Dermis blood vessel endothelial cell (primary cell): ENCODE data around the gene TMEM86B. TPM values are rescaled to one million over a fixed set of nuclear protein-coding genes. Genes with fewer than 3 reads are reported as not detected.

Experiments used
- DNase-seq: peaks from one replicate; pipeline ENCODE4 v3.0.0; 2010
- total RNA-seq: library from RNA; depleted of rRNA; stranded (reverse); fragments of >200 nt; gene quantifications from 2 replicates; pipeline ENCODE4 v1.2.3, GENCODE V29; 2014

TMEM86B gene
- total RNA-seq, 1 donor from 2014 or later = 1.0 TPM

DNA sequence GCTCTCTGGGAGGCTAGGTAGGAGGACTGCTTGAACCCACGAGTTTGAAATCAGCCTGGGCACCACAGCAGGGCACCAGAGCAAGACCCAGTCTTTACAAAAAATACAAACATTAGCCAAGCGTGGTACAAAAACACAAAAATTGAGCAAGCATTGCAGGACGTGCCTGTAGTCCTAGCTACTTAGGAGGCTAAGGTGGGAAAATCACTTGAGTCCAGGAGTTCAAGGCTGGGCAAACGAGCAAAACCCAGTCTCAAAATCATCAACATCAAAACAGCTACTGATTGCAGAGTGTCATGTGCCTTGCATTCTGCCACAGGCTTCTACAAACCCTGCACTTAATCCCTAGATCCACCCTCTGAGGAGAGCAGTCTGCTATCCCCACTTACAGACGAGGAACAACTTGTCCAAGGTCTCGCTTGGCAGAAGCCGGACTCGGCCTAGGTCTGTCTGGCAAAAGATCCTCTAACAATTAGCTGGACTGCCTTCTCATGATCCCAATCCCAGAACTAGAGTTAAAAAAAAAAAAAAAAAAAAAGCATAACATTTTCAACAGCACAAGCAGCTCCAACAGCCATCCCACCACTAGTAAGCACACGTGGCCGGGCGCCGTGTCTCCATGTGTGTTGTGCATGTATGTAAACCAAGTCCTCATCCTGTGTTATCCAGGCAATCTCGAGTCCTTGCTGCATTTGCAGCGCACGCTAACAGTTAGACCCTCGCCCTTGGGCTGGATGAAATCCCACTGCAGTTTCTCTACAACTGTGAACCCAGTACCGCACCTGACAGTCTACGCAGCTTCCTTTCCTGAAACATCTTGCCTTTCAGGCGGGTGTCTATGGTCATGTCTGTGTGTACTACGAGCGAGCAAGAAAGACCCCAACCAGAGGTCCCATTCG is 28.2 kb upstream of the TMEM86B start:
- DNase-seq = peak; percentile 11

- DNase-seq = peak; percentile 9
These were observed 27.3 kb upstream of the TMEM86B start for GRCh38 chr19:55255618-55256423.

GRCh38 chr19:55254625-55254977 is 26.0 kb upstream of the TMEM86B start:
- DNase-seq = no peak

DNA sequence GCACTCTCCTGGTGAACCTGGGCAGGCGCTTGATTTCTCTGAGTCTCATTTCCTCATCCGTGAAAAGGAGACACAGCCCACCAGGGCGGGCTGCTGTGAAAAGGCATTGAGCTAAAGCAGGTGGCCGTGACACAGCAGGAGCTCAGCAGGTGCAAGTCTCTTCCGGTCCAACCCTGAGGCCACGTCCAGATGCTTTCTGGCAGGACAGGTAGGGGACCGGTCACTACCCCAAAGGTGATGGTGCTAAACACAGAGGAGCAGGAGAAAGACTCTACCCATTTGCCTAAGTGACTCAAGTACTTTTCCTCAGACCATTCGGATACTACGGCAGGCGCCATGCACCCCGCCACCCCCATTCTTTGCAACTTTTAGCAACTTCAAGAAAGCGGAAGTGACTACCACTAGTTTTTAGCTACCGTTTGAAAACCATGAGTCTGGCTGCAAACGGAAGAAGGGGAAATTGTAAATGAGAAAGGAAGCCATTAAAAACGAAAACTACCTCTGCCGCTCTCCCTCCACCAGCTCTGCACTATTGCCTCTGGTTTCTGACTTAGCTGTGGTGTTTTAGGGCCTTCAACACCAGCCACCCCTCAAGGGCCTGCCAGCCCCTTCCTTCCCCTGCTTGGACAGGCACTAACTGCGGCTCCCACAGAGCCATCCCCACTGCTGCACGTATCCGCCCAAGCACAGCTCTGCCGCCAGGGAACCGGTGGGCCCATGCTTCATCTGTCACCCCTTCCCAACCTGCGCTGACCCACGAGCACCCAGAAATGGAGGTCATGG is 25.5 kb upstream of the TMEM86B start:
- peak; percentile 58 for DNase-seq

- no peak for DNase-seq
These were observed 24.4 kb upstream of the TMEM86B start for GRCh38 chr19:55252760-55253663.

DNA sequence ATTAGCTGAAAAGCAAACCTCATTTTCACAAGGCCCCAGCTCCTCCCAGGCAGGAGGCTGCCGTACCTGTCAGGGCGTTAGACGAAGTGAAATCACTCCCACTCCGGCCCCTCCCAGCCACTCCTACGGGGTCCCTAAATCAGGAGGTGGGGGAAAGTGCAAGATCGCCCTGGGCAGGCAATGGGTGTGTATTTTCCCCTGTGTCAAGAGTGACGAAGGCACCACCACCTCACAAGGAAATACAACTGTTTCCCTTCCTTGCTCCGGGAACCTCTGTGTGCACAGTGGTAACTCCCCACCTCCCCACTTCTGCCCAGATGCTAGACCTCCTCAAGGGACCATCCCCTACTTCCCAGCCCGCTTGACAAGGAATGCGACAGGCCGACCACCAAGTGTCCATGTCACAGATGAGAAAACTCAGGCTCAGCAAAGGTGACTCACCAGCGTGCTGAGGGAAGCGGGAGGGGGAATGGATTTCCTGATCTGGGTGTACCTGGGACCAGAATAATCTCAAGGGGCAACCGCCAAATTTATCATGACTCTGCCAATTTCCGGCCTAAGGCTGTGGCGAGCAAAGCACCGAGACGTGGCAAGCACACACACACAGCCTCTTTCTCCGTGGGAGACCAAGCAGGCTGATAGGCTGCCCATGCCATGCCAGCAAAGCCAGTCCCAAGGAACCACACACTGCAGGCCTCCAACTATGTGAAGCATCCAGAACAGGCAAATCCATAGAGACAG is 22.9 kb upstream of the TMEM86B start:
- DNase-seq = peak; percentile 57

- no peak for DNase-seq
These were observed 21.9 kb upstream of the TMEM86B start for GRCh38 chr19:55250262-55251036.

DNA sequence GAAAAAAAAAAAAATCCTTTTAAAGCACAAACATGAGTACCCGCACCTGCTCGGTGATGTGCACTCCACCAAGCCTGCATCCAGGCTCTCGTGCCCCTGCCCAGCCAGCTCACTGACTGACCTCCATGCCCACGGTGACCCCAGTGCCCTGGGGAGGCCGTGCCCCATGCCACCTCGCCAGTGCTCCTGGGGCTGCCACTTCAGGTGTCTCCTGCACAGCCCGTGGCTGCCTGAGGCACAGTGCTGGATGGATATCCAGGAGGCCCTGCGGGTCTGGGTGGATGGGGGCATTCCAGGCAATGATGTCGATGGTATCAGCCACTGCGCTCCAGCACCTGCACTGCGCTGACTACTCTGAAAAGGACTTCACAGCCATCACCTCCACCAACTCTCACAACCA is 21.3 kb upstream of the TMEM86B start:
- no peak for DNase-seq

GRCh38 chr19:55248704-55249103 is 20.1 kb upstream of the TMEM86B start:
- DNase-seq = no peak

- no peak for DNase-seq
These were observed 19.7 kb upstream of the TMEM86B start for GRCh38 chr19:55248166-55248675.

GRCh38 chr19:55247621-55248099 is 19.1 kb upstream of the TMEM86B start:
- peak; percentile 53 for DNase-seq

DNA sequence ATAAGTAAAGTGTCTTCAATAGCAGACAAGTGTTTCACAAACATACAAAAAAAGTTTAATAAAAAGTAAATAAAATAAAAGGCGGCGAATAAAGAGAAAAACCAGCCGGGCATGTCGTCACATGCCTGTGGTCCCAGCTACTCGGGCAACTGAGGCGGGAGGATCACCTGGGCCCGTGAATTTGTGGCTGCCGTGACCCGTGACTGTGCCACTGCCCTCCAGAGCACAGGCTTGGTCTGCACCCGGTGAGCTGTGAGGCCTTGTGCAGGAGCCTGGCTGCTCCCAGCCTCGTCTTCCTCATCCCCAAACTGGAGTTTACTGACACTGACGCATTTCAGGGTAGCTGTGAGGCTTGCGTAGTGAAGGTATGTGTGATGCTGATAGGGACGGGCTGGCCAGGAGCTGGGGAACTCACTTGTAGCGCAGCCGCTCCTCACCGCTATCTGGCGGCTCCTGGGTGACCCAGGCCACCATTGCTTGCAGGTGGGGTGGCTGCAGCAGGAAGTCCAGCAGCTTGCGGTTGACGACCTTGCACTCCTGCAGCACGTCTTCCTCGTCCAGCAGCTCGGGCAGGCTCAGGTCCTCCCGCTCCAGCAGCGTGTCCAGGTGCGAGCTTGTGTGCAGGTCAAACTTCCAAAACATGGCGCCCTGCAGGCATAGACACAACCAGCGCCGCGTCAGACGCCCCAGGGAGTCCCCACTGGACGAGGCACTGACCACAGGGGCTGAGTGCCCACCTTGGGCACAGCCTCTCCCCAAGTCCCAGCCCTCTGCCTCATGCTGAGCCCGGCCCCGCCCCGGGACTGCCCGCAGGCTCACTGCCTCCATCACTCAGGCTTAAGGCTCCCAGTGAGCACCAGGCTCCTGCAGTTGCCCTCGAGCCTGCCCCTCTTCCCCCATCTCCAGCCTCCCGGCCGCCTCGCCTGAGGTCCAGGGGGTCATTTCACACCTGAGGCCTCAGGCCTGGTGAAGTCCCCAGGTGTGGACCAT is 18.2 kb upstream of the TMEM86B start:
- no peak for DNase-seq

- no peak for DNase-seq
These were observed 16.8 kb upstream of the TMEM86B start for GRCh38 chr19:55245236-55245904.

DNA sequence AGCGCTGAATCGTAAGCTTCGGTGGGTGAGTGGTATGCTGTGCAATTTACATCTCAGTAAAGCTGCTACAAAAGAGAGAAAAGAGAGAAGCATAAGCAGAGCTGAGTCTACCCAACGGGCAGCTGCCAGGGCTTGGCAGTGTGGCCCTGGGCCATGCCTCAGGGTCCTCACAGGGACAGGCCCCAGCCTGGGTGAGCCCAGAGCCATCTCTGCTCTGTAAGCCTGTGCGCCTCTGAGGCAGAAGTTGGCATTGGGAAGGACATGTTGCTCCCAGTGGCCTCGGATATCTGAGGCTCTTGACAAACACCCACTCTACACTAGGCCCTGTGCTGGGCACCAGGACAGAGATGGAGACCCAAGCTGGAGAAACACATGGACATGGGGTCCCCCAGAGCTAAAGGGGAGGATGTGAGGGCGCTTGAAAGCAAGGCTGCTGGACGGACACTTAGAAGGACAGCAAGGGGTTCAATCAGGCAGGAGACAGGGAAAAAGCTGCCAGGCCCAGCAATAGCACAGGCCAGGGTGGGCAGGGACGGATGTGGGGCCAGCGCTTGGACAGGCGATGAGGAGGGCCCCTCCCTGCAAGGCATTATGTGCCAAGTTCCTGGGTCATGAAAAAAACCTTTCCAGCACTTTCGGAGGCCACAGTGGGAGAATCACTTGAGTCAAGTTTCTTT is 15.6 kb upstream of the TMEM86B start:
- no peak for DNase-seq

GRCh38 chr19:55242517-55242916 is 14.0 kb upstream of the TMEM86B start:
- no peak for DNase-seq

DNA sequence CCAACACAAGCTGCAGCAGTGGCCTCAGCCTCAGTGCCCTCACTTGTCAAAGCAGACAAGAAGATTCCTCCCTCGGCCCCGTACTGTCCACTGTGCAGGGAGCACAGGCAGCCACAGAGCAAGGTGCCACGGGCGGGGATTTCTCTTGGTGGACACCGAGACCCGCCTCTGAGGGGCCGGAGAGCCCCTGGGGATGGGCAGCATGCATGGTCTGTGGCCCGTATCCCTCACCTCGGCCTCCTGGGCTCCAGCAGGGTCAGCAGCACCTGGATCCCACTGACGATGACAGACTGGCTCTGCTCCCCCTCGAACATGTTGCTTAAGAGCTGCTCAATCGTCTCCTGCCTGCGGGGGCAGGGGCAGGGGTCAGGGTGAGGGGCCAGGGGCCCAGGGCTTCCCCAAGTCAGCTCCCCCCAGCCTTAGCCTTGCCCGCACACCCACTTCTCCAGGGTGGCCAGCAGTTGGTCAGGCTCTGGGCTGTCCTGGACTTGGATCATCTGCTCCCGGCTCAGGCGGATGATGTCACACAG is 13.4 kb upstream of the TMEM86B start:
- DNase-seq = no peak
